CD4-positive, alpha-beta T cell (primary cell): ENCODE data around the gene PPARD. TPM values are rescaled to one million over a fixed set of nuclear protein-coding genes. Genes with fewer than 3 reads are reported as not detected.
"Not testable (repeated sequence)": the region's sequence is repeated elsewhere in the genome, so short reads cannot be mapped to it uniquely, and the experiment has no call there.

Experiments used
- ATAC-seq: fragments of 200-7000 bp; cut with Tn5 transposase; one replicate; pipeline ENCODE4 v1.10.0; 2022; ENCODE audit warnings: mild to moderate bottlenecking; ENCODE audit not compliant: poor library complexity
- CTCF ChIA-PET: fragments of 350-600 bp; sonication (Branson Sonifier 250); formaldehyde crosslinking; loops from one replicate; lab custom pipeline; 2021; ENCODE audit warnings: antibody characterized with exemption, inconsistent platforms; lab: Charles Lee
- POLR2A ChIA-PET: fragments of 350-600 bp; sonication (Branson Sonifier 250); formaldehyde crosslinking; loops from one replicate; lab custom pipeline; 2021; ENCODE audit warnings: antibody characterized with exemption, inconsistent platforms; lab: Charles Lee
- DNase-seq, 14 experiments: peaks; one replicate each; pipeline ENCODE4 v3.0.0-alpha.2; 2013 to 2020; ENCODE audit warnings: mixed read lengths in 2 of 14
- H3K27ac ChIP-seq, 2 donors: one replicate each; pipeline versions ENCODE4 v1.5.1 to v1.7.0; 2013; ENCODE audit warnings: low read length in 2 of 2, low read depth in 1 of 2, mild to moderate bottlenecking in 1 of 2
- H3K27me3 ChIP-seq, 2 experiments: 1 replicate in 1 of 2; 2 replicates in 1 of 2; pipeline versions ENCODE4 v1.6.1 to v1.7.0; 2013; ENCODE audit warnings: low read length in 2 of 2, control low read depth in 1 of 2, mild to moderate bottlenecking in 1 of 2, moderate library complexity in 1 of 2; ENCODE audit not compliant: insufficient read depth in 2 of 2, control insufficient read depth in 1 of 2
- H3K36me3 ChIP-seq: one replicate; pipeline ENCODE4 v1.6.1; 2013; ENCODE audit warnings: low read length, control low read depth; ENCODE audit not compliant: insufficient read depth
- H3K4me1 ChIP-seq: one replicate; pipeline ENCODE4 v1.6.1; 2013; ENCODE audit warnings: low read length, control low read depth; ENCODE audit not compliant: insufficient read depth
- H3K4me3 ChIP-seq: one replicate; pipeline ENCODE4 v1.5.1; 2013; ENCODE audit warnings: mild to moderate bottlenecking, low read length, moderate library complexity
- H3K9me3 ChIP-seq, 2 experiments: 1 replicate in 1 of 2; 2 replicates in 1 of 2; pipeline versions ENCODE4 v1.6.1 to v1.7.0; 2013; ENCODE audit warnings: low read length in 2 of 2, mild to moderate bottlenecking in 2 of 2, control low read depth in 1 of 2, moderate library complexity in 1 of 2; ENCODE audit not compliant: control insufficient read depth in 1 of 2, insufficient read depth in 1 of 2
- H3K27ac Mint-ChIP-seq: one replicate; pipeline ENCODE4 v1.8.0; 2020; ENCODE audit warnings: mixed read lengths
- H3K27me3 Mint-ChIP-seq: one replicate; pipeline ENCODE4 v1.8.0; 2021; ENCODE audit warnings: mixed read lengths
- H3K36me3 Mint-ChIP-seq: one replicate; pipeline ENCODE4 v1.8.0; 2021; ENCODE audit warnings: low read depth, mixed read lengths
- H3K4me1 Mint-ChIP-seq: one replicate; pipeline ENCODE4 v1.8.0; 2021; ENCODE audit warnings: low read depth, mixed read lengths
- H3K4me3 Mint-ChIP-seq: one replicate; pipeline ENCODE4 v1.8.0; 2020; ENCODE audit warnings: mild to moderate bottlenecking, mixed read lengths
- H3K9me3 Mint-ChIP-seq: one replicate; pipeline ENCODE4 v1.8.0; 2020; ENCODE audit warnings: mixed read lengths
- intact Hi-C, 2 experiments: fragments of 100-400 bp; cut with DNase I in 1 of 2; cut with micrococcal nuclease in 1 of 2; formaldehyde crosslinking; loops; one replicate each; pipeline versions ENCODE4 v1.15.1 to v1.9.0; 2023 to 2025; cut with DNase I, micrococcal nuclease
- total RNA-seq, 174 experiments: library from RNA in 2 of 174; stranded (reverse) in 2 of 174; gene quantifications; one replicate each; pipeline ENCODE4 v1.2.3 and lab custom pipeline; 2021 to 2026
- TF ChIP-seq, protein P1 (sequence below): fragments of 200-600 bp; IDR thresholded peaks from one replicate; pipeline ENCODE4 v1.8.0; 2022; ENCODE audit warnings: antibody characterized with exemption, mild to moderate bottlenecking

Gene PPARD
- total RNA-seq, 2 experiments from 2014 or later: 34.1 to 37.0 TPM

DNA sequence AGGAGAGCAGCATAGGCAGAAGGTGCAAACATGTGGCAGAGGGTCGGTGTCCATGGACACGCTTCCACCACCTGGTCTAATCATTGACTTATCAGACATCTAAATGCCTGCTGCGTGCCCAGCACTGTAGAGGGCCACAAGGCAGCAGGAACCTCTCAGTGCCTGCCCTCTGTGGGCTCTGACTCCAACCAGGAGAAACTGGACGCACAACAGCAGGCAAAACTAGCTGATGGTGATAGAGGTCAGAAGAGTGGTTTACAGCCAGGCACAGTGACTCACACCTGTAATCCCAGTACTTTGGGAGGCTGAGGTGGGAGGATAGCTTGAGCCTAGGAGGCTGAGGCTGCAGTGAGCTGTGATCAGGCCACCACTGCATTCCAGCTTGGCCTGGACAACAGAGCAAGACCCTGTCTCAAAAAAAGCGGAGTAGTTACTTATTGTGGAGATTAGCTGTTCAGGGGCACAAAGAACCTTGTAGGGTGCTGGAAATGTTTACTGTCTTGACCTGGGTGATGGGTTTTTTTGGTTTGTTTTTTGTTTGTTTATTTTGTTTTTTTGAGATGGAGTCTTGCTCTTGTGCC, 46.5 kb downstream of the PPARD start:
- no peak overlapping the region for H3K4me3 Mint-ChIP-seq
- H3K27me3 ChIP-seq: no peaks in the 10 kb centered on the region
- POLR2A ChIA-PET: no interaction called here
- DNase-seq (no peak), ATAC-seq (no peak)
- CTCF ChIA-PET: no interaction called here
- no peaks in the 10 kb centered on the region for H3K36me3 ChIP-seq
- intact Hi-C loops: no loop called here
- H3K27ac Mint-ChIP-seq: no peak overlapping the region
- H3K4me1 Mint-ChIP-seq: peaks cover 62% of the 10 kb centered on the region
- H3K27ac ChIP-seq: no peak overlapping the region
- peaks cover 35% of the 10 kb centered on the region for H3K4me1 ChIP-seq
- TF ChIP-seq, protein P1, sequence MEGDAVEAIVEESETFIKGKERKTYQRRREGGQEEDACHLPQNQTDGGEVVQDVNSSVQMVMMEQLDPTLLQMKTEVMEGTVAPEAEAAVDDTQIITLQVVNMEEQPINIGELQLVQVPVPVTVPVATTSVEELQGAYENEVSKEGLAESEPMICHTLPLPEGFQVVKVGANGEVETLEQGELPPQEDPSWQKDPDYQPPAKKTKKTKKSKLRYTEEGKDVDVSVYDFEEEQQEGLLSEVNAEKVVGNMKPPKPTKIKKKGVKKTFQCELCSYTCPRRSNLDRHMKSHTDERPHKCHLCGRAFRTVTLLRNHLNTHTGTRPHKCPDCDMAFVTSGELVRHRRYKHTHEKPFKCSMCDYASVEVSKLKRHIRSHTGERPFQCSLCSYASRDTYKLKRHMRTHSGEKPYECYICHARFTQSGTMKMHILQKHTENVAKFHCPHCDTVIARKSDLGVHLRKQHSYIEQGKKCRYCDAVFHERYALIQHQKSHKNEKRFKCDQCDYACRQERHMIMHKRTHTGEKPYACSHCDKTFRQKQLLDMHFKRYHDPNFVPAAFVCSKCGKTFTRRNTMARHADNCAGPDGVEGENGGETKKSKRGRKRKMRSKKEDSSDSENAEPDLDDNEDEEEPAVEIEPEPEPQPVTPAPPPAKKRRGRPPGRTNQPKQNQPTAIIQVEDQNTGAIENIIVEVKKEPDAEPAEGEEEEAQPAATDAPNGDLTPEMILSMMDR: no peak
- no peaks in the 10 kb centered on the region for H3K9me3 ChIP-seq
- no peak overlapping the region for H3K4me3 ChIP-seq
- no peaks in the 10 kb centered on the region for H3K27me3 Mint-ChIP-seq
- no peaks in the 10 kb centered on the region for H3K9me3 Mint-ChIP-seq
- peaks cover 22% of the 10 kb centered on the region for H3K36me3 Mint-ChIP-seq

DNA sequence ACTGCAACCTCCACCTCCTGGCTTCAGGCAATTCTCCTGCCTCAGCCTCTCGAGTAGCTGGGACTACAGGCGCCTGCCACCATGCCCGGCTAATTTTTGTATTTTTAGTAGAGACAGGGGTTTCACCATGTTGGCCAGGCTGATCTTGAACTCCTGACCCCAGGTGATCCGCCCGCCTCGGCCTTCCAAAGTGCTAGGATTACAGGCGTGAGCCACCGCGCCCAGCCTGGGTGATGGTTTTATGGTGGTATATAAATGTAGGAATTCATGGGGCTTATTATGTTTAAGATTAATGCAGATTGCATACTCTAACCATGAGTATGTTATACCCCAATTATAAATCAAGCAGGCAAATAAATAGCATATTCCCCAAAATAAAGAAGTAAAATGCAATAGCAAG, 47.0 kb downstream of the PPARD start:
- H3K9me3 ChIP-seq, H3K27me3 Mint-ChIP-seq, H3K9me3 Mint-ChIP-seq, H3K27ac ChIP-seq, H3K4me3 Mint-ChIP-seq, H3K4me3 ChIP-seq, H3K27me3 ChIP-seq, DNase-seq, H3K27ac Mint-ChIP-seq, CTCF ChIA-PET, ATAC-seq, intact Hi-C loops, H3K36me3 ChIP-seq: not testable (repeated sequence)
- Mint-ChIP-seq H3K4me1 (peaks cover 67% of the 10 kb centered on the region), H3K36me3 (peaks cover 22% of the 10 kb centered on the region)
- POLR2A ChIA-PET: interaction anchor here (1.2 kb wide), 1 partner anchor 42 kb away, joined by 3 read pairs; no protein-coding TSS in a partner anchor
- H3K4me1 ChIP-seq: peaks cover 41% of the 10 kb centered on the region

GRCh38 chr6:35391240-35391968, 49.0 kb downstream of the PPARD start:
- H3K27ac Mint-ChIP-seq: peak overlapping the region; percentile 89
- H3K9me3 Mint-ChIP-seq: no peaks in the 10 kb centered on the region
- Histone ChIP-seq H3K27me3 (no peaks in the 10 kb centered on the region), H3K4me1 (peaks cover 47% of the 10 kb centered on the region), H3K27ac (no peak overlapping the region), H3K4me3 (no peak overlapping the region), H3K36me3 (no peaks in the 10 kb centered on the region), H3K9me3 (no peaks in the 10 kb centered on the region)
- intact Hi-C loops: loop anchor here in 1 of 2 experiments (10.0 kb wide), 1 partner anchor 47 kb away; the partner anchor contains the start of gene PPARD
- DNase-seq: peak in 4 of 14 experiments; percentile 20 to 60 (median 43)
- H3K36me3 Mint-ChIP-seq: peaks cover 22% of the 10 kb centered on the region
- CTCF ChIA-PET: no interaction called here
- no peaks in the 10 kb centered on the region for H3K27me3 Mint-ChIP-seq
- TF ChIP-seq, protein P1: no peak
- POLR2A ChIA-PET: interaction anchor here (0.7 kb wide), 1 partner anchor 43 kb away, joined by 3 read pairs; no protein-coding TSS in a partner anchor
- H3K4me1 Mint-ChIP-seq: peaks cover 77% of the 10 kb centered on the region
- H3K4me3 Mint-ChIP-seq: peak overlapping the region; percentile 43
- ATAC-seq: peak; percentile 77
